SH-SY5Y (cell line): ENCODE measurements around the gene GADD45B.

Experiments used
- GATA2 ChIP-seq: IDR thresholded peaks from 2 replicates; pipeline ENCODE4 v1.6.1; 2011; ENCODE audit warnings: mild to moderate bottlenecking, low read depth, low read length
- GATA3 ChIP-seq: IDR thresholded peaks from 2 replicates; pipeline ENCODE4 v1.6.1; 2011; ENCODE audit warnings: low read depth, mild to moderate bottlenecking, low read length, moderate library complexity

DNA sequence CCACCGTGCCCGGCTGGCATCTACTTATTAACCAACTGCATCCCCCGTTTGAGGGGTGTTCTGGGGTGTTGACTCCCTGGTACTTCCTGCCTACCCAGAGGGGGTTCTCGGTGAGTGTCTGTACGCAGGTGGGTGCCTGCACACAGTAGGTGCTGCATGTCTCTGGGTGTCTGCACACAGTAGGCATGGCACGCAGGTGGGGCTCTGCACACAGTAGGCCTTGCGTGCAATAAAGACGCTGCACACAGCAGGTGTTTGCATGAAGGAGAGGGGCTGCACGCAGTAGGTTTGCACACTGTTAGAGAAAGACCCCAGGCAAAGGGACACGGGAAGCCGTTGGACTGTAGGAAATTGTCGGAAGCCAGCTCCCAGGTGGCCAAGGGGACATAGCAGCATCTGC, 11.2 kb downstream of the GADD45B start:
- no peak for TF ChIP-seq GATA2
- TF ChIP-seq GATA3, result no peak
